Breast epithelium (tissue), 4 donors: ENCODE results near the gene DLG1. TPM values are rescaled to one million over a fixed set of nuclear protein-coding genes. Genes with fewer than 3 reads are reported as not detected.

Experiments used
- DNase-seq, 2 donors: peaks; one replicate each; pipeline ENCODE4 v3.0.0-alpha.2; 2019; ENCODE audit warnings: low spot score in 2 of 2
- H3K27ac ChIP-seq, 2 donors: fragments of 200-600 bp; sonication (generic) in 1 of 2; one replicate each; pipeline ENCODE4 v1.5.1; 2016 to 2019; ENCODE audit warnings: mild to moderate bottlenecking in 1 of 2
- H3K27me3 ChIP-seq, 2 donors: fragments of 200-600 bp; sonication (generic) in 1 of 2; one replicate each; pipeline versions ENCODE4 v1.5.1 to v1.6.0; 2017 to 2019; ENCODE audit warnings: control low read depth in 1 of 2, mild to moderate bottlenecking in 1 of 2
- H3K36me3 ChIP-seq: fragments of 200-600 bp; one replicate; pipeline ENCODE4 v1.5.1; 2019
- H3K4me1 ChIP-seq, 2 donors: fragments of 200-600 bp; sonication (generic); one replicate each; pipeline ENCODE4 v1.5.1; 2016 to 2019; ENCODE audit warnings: control low read depth in 1 of 2
- H3K4me3 ChIP-seq, 3 donors: fragments of 200-600 bp; sonication (generic); 1 replicate in 2 of 3; 2 replicates in 1 of 3; pipeline ENCODE4 v1.5.1; 2016 to 2019; ENCODE audit warnings: mild to moderate bottlenecking in 3 of 3, moderate library complexity in 2 of 3
- H3K9me3 ChIP-seq, 2 donors: fragments of 200-600 bp; sonication (generic) in 1 of 2; one replicate each; pipeline ENCODE4 v1.5.1; 2016 to 2019; ENCODE audit warnings: control low read depth in 1 of 2
- POLR2A ChIP-seq: fragments of 450-650 bp; IDR thresholded peaks from one replicate; pipeline ENCODE4 v1.6.1; 2016; ENCODE audit warnings: antibody characterized with exemption, mild to moderate bottlenecking, moderate library complexity
- POLR2AphosphoS5 ChIP-seq, 3 donors: sonication (generic); formaldehyde crosslinking; IDR thresholded peaks; one replicate each; pipeline ENCODE4 v1.6.1; 2017; ENCODE audit warnings: antibody characterized with exemption in 3 of 3
- intact Hi-C: fragments of 100-400 bp; cut with DNase I; formaldehyde crosslinking; loops from one replicate; pipeline ENCODE4 v1.15.1; 2023; ENCODE audit warnings: low total_unique reads
- total RNA-seq, 3 donors: library from RNA; depleted of rRNA; stranded (reverse); fragments of >200 nt; gene quantifications; one replicate each; pipeline ENCODE4 v1.1.0, GENCODE V29; 2016
- TF ChIP-seq, protein P1 (sequence below), 3 donors: fragments of 450-650 bp; IDR thresholded peaks; one replicate each; pipeline ENCODE4 v1.5.1; 2016 to 2017; ENCODE audit warnings: antibody characterized with exemption in 3 of 3, mild to moderate bottlenecking in 3 of 3, moderate library complexity in 3 of 3

DLG1 gene
- total RNA-seq, 3 donors from 2014 or later: 76.0 to 100 (median 76.7) TPM

DNA sequence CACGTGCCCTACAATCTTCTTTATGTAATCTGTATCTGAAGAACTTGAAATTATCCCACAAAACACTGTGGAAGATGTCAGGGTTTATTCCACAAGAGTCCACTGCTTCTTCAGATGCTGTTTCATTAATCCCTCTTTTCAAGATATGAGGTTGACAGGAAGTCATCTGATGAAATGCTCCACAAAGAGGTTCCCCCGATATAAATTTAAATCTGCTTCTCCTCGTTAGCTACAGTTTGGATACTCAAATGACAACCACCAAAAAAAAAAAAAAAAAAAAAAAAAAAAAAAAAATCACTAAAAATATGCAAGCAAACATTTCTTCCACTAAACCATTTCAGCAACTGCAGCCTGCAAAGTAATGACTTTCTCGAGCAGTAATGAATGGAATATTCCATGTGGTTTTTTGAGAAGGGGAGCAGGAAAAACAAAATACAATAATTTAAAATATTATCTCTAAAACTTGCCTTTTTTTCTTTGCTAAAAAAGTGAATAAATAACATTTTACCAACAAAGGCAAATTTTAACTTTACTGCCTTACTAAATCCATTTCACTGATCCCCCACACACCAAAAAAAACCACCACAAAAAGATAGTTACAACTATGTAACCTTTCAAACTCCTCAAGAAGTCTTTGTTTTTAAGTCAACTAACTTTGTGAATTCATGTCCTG lies 37.8 kb downstream of the DLG1 start:
- no peaks in the 10 kb centered on the region for H3K27me3 ChIP-seq
- TF ChIP-seq, protein P1, sequence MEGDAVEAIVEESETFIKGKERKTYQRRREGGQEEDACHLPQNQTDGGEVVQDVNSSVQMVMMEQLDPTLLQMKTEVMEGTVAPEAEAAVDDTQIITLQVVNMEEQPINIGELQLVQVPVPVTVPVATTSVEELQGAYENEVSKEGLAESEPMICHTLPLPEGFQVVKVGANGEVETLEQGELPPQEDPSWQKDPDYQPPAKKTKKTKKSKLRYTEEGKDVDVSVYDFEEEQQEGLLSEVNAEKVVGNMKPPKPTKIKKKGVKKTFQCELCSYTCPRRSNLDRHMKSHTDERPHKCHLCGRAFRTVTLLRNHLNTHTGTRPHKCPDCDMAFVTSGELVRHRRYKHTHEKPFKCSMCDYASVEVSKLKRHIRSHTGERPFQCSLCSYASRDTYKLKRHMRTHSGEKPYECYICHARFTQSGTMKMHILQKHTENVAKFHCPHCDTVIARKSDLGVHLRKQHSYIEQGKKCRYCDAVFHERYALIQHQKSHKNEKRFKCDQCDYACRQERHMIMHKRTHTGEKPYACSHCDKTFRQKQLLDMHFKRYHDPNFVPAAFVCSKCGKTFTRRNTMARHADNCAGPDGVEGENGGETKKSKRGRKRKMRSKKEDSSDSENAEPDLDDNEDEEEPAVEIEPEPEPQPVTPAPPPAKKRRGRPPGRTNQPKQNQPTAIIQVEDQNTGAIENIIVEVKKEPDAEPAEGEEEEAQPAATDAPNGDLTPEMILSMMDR (IDR thresholded peaks at IDR 0.05): no peak
- no peak for TF ChIP-seq POLR2AphosphoS5 (IDR thresholded peaks at IDR 0.05)
- TF ChIP-seq POLR2A: no peak
- intact Hi-C loops: no loop called here
- H3K4me1 ChIP-seq: no peaks in the 10 kb centered on the region
- no peak for DNase-seq
- H3K36me3 ChIP-seq: no peaks in the 10 kb centered on the region
- H3K9me3 ChIP-seq: no peaks in the 10 kb centered on the region
- H3K27ac ChIP-seq: no peak overlapping the region
- no peak overlapping the region for H3K4me3 ChIP-seq

DNA sequence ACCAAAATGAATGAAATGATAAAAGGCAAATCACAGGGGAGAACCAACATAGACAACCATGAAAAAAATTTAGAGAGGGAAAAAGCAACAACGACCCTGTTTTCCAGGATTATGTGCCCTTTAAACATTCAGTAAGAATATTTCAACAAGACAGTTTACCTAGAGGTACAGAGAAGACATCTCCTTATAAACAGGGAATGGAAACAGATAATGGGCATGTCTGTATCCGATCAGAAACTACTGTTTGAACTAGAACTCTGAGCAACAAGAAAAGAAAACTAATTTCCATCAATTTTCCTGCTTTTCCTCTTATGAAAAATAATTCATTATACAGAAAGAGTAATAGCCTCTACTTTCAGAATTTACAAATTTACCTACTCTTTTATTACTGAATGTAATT lies 39.3 kb downstream of the DLG1 start:
- no peak overlapping the region for H3K4me3 ChIP-seq
- H3K27me3 ChIP-seq: no peaks in the 10 kb centered on the region
- no peaks in the 10 kb centered on the region for H3K36me3 ChIP-seq
- H3K9me3 ChIP-seq: no peaks in the 10 kb centered on the region
- no peak for DNase-seq
- H3K27ac ChIP-seq: no peak overlapping the region
- intact Hi-C loops: no loop called here
- H3K4me1 ChIP-seq: no peaks in the 10 kb centered on the region
- no peak for TF ChIP-seq POLR2AphosphoS5 (IDR thresholded peaks at IDR 0.05)
- TF ChIP-seq, protein P1 (IDR thresholded peaks at IDR 0.05): no peak

DNA sequence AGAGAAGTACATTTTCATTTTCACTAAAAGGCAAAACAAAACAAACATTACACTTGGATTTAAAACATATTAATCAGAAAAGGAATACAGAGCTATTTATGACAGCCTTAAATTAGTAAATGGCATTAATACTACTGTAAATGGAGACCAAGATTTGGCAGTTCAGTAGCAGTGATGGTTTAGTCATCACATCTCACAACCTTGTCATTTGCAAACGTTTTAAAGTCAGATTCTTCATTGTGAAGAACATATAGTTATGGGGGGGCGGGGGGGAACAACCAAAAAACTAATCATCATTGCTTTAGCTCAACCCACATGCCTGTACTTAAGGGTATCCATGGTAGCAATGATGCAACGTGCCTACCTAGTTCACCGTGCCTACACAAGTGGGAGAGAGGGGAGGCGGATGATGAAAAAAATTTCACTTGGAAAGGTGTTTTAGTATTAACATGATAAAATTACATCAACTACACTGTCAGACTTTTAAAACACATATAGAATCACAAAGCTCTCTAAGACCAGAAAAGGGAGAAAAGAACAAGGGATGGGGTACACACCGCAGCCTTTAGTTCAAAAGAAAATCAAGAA lies 40.1 kb downstream of the DLG1 start:
- Histone ChIP-seq H3K36me3 (no peaks in the 10 kb centered on the region), H3K9me3 (no peaks in the 10 kb centered on the region), H3K27ac (no peak overlapping the region), H3K4me1 (no peaks in the 10 kb centered on the region), H3K27me3 (no peaks in the 10 kb centered on the region), H3K4me3 (no peak overlapping the region)
- TF ChIP-seq POLR2AphosphoS5 (IDR thresholded peaks at IDR 0.05): no peak
- intact Hi-C loops: no loop called here
- DNase-seq: no peak

DNA sequence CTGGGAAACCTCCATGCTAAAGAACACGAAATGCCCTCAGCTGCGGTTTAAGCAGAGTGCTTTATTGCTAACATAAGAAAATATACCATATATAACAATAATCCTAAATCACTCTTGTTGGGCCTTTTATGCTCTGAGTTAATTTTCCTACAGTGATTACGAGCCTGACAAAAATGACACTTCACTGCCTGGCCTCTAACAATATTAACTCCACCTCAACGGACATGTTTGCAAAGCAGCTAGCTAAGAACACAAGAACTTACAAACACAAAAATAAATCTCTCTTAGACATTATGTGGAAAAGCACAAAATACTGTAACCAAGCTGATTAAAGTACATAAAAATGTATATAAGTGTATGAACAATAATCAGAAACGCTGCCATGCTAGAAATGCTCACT lies 40.7 kb downstream of the DLG1 start:
- intact Hi-C loops: no loop called here
- Histone ChIP-seq H3K27me3 (no peaks in the 10 kb centered on the region), H3K36me3 (no peaks in the 10 kb centered on the region), H3K4me3 (no peak overlapping the region), H3K27ac (no peak overlapping the region), H3K9me3 (no peaks in the 10 kb centered on the region), H3K4me1 (no peaks in the 10 kb centered on the region)
- no peak for TF ChIP-seq POLR2AphosphoS5 (IDR thresholded peaks at IDR 0.05)
- TF ChIP-seq, protein P1 (IDR thresholded peaks at IDR 0.05): no peak
- no peak for TF ChIP-seq POLR2A
- no peak for DNase-seq

DNA sequence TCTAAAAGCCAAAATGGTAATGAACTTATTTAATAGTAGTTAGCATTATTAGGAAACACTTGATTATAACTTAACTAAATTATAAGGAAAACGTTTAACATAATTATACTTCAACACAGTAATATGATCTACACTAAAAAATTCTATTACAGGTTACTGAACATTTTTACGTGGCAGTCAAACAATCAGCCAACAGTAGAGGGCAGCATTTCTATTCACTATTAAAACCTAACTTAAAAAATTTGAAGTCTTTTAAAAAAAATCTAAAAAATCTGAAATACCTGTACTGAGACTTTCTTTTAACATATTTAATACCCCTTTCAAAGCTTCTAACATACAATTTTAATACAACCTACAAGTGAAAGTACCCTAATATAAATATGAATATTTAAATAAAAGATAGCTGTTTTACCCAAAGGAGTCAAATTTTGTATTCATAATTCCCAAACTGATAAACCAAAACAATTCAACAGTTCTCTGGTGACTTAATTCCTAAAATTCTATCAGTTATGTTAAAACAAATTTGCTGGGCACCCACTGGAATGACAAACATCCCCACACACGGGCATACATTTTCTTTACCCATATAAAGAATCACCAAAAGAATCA lies 41.5 kb downstream of the DLG1 start:
- Histone ChIP-seq H3K4me1 (no peaks in the 10 kb centered on the region), H3K4me3 (no peak overlapping the region), H3K27ac (no peak overlapping the region), H3K36me3 (no peaks in the 10 kb centered on the region), H3K27me3 (no peaks in the 10 kb centered on the region), H3K9me3 (no peaks in the 10 kb centered on the region)
- no peak for TF ChIP-seq POLR2A
- TF ChIP-seq, protein P1 (IDR thresholded peaks at IDR 0.05): peak in 2 of 3 donors; percentile 50 to 69
- intact Hi-C loops: no loop called here
- no peak for DNase-seq
